ENCODE measurements around the gene NDRG4.

GRCh38 chr16:58490065-58490464 is 9.9 kb upstream of the NDRG4 start:
- TF ChIP-seq, protein P1, sequence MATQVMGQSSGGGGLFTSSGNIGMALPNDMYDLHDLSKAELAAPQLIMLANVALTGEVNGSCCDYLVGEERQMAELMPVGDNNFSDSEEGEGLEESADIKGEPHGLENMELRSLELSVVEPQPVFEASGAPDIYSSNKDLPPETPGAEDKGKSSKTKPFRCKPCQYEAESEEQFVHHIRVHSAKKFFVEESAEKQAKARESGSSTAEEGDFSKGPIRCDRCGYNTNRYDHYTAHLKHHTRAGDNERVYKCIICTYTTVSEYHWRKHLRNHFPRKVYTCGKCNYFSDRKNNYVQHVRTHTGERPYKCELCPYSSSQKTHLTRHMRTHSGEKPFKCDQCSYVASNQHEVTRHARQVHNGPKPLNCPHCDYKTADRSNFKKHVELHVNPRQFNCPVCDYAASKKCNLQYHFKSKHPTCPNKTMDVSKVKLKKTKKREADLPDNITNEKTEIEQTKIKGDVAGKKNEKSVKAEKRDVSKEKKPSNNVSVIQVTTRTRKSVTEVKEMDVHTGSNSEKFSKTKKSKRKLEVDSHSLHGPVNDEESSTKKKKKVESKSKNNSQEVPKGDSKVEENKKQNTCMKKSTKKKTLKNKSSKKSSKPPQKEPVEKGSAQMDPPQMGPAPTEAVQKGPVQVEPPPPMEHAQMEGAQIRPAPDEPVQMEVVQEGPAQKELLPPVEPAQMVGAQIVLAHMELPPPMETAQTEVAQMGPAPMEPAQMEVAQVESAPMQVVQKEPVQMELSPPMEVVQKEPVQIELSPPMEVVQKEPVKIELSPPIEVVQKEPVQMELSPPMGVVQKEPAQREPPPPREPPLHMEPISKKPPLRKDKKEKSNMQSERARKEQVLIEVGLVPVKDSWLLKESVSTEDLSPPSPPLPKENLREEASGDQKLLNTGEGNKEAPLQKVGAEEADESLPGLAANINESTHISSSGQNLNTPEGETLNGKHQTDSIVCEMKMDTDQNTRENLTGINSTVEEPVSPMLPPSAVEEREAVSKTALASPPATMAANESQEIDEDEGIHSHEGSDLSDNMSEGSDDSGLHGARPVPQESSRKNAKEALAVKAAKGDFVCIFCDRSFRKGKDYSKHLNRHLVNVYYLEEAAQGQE (IDR thresholded peaks at IDR 0.05; ENCODE audit: low read depth), result no peak
- TF ChIP-seq, protein P2, sequence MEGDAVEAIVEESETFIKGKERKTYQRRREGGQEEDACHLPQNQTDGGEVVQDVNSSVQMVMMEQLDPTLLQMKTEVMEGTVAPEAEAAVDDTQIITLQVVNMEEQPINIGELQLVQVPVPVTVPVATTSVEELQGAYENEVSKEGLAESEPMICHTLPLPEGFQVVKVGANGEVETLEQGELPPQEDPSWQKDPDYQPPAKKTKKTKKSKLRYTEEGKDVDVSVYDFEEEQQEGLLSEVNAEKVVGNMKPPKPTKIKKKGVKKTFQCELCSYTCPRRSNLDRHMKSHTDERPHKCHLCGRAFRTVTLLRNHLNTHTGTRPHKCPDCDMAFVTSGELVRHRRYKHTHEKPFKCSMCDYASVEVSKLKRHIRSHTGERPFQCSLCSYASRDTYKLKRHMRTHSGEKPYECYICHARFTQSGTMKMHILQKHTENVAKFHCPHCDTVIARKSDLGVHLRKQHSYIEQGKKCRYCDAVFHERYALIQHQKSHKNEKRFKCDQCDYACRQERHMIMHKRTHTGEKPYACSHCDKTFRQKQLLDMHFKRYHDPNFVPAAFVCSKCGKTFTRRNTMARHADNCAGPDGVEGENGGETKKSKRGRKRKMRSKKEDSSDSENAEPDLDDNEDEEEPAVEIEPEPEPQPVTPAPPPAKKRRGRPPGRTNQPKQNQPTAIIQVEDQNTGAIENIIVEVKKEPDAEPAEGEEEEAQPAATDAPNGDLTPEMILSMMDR (IDR thresholded peaks at IDR 0.05 in 2 of 3, conservative IDR thresholded peaks at IDR 0.05 in 1 of 3; ENCODE audit: borderline replicate concordance in 1 of 3, insufficient read depth in 1 of 3, low read depth in 2 of 3, low read length in 2 of 3), result no peak
- TF ChIP-seq EZH2phosphoT487 (IDR thresholded peaks at IDR 0.05; ENCODE audit: borderline replicate concordance), result no peak
- TF ChIP-seq TCF7L2 (IDR thresholded peaks at IDR 0.05; ENCODE audit: borderline replicate concordance, extremely low read depth, insufficient read depth, insufficient read length), result no peak
- no peak for TF ChIP-seq RAD21 (IDR thresholded peaks at IDR 0.05; ENCODE audit: low read depth)
- no peak for TF ChIP-seq POLR2AphosphoS5 (IDR thresholded peaks at IDR 0.05; ENCODE audit: low read depth, low read length)
- TF ChIP-seq POLR2A (IDR thresholded peaks at IDR 0.05; ENCODE audit: borderline replicate concordance, extremely low read depth, insufficient read depth, insufficient read length), result no peak
- no peak for TF ChIP-seq ZNF274 (IDR thresholded peaks at IDR 0.05; ENCODE audit: low read depth, low read length)
- no peak for TF ChIP-seq FOSL1 (IDR thresholded peaks at IDR 0.05; ENCODE audit: low read depth)
- no peak for TF ChIP-seq YY1 (IDR thresholded peaks at IDR 0.05; ENCODE audit: extremely low read depth, insufficient replicate concordance, low read depth, low read length)

Data from HCT116 (cell line).